Measurements from ENCODE around the gene ZFR. TPM values are rescaled to one million over a fixed set of nuclear protein-coding genes. Genes with fewer than 3 reads are reported as not detected.
"Not testable (repeated sequence)": the region's sequence is repeated elsewhere in the genome, so short reads cannot be mapped to it uniquely, and the experiment has no call there.

ZFR gene
- total RNA-seq, 1 experiment from 2014 or later = 109 TPM

- ChIA-PET CTCF (interaction anchor here (1.3 kb wide), 1 partner anchor 266 kb away, joined by 4 read pairs; no protein-coding TSS in a partner anchor), POLR2A (no interaction called here)
- no peak for TF ChIP-seq CTCF (IDR thresholded peaks at IDR 0.05; ENCODE audit: unreplicated experiment)
- H3K4me3 Mint-ChIP-seq (ENCODE audit: unreplicated experiment) = no peak overlapping the region
- DNase-seq (ENCODE audit: unreplicated experiment) = no peak
- no peaks in the 10 kb centered on the region for H3K36me3 Mint-ChIP-seq (ENCODE audit: insufficient read depth, unreplicated experiment)
- intact Hi-C loops (cut with micrococcal nuclease) = no loop called here
- no peaks in the 10 kb centered on the region for H3K4me1 Mint-ChIP-seq (ENCODE audit: insufficient read depth, unreplicated experiment)
- no peaks in the 10 kb centered on the region for H3K9me3 Mint-ChIP-seq (ENCODE audit: unreplicated experiment)
- H3K27ac Mint-ChIP-seq (ENCODE audit: low read depth, unreplicated experiment) = no peak overlapping the region
- H3K27me3 Mint-ChIP-seq (ENCODE audit: insufficient read depth, unreplicated experiment) = no peaks in the 10 kb centered on the region
- no TSS peak for BruUV-seq (replicated peaks)
These were observed 120.8 kb downstream of the ZFR start for GRCh38 chr5:32323741-32324140.

- ChIA-PET POLR2A (no interaction called here), CTCF (no interaction called here)
- no peaks in the 10 kb centered on the region for H3K36me3 Mint-ChIP-seq (ENCODE audit: insufficient read depth, unreplicated experiment)
These were observed 121.7 kb downstream of the ZFR start for GRCh38 chr5:32322882-32323281.

GRCh38 chr5:32321787-32322186, 122.8 kb downstream of the ZFR start:
- H3K9me3 Mint-ChIP-seq (ENCODE audit: unreplicated experiment); POLR2A ChIA-PET; BruUV-seq (replicated peaks); H3K4me3 Mint-ChIP-seq (ENCODE audit: unreplicated experiment); H3K4me1 Mint-ChIP-seq (ENCODE audit: insufficient read depth, unreplicated experiment); H3K27ac Mint-ChIP-seq (ENCODE audit: low read depth, unreplicated experiment); DNase-seq (ENCODE audit: unreplicated experiment); H3K36me3 Mint-ChIP-seq (ENCODE audit: insufficient read depth, unreplicated experiment); intact Hi-C loops (cut with micrococcal nuclease); H3K27me3 Mint-ChIP-seq (ENCODE audit: insufficient read depth, unreplicated experiment): not testable (repeated sequence)
- CTCF ChIA-PET = interaction anchor here (4.5 kb wide), 1 partner anchor 8 kb away, joined by 26 read pairs; no protein-coding TSS in a partner anchor

More at GRCh38 chr5:32322882-32323281, 121.7 kb downstream of the ZFR start:
- H3K9me3 Mint-ChIP-seq (ENCODE audit: unreplicated experiment) = no peaks in the 10 kb centered on the region
- no peak overlapping the region for H3K4me3 Mint-ChIP-seq (ENCODE audit: unreplicated experiment)
- BruUV-seq (replicated peaks) = no TSS peak
- intact Hi-C loops (cut with micrococcal nuclease) = no loop called here
- H3K27ac Mint-ChIP-seq (ENCODE audit: low read depth, unreplicated experiment) = no peak overlapping the region
- H3K27me3 Mint-ChIP-seq (ENCODE audit: insufficient read depth, unreplicated experiment) = no peaks in the 10 kb centered on the region
- DNase-seq (ENCODE audit: unreplicated experiment) = no peak
- no peak for TF ChIP-seq CTCF (IDR thresholded peaks at IDR 0.05; ENCODE audit: unreplicated experiment)
- no peaks in the 10 kb centered on the region for H3K4me1 Mint-ChIP-seq (ENCODE audit: insufficient read depth, unreplicated experiment)

GRCh38 chr5:32320576-32320975, 124.0 kb downstream of the ZFR start:
- Mint-ChIP-seq H3K4me3 (ENCODE audit: unreplicated experiment) (no peak overlapping the region), H3K27me3 (ENCODE audit: insufficient read depth, unreplicated experiment) (no peaks in the 10 kb centered on the region), H3K4me1 (ENCODE audit: insufficient read depth, unreplicated experiment) (no peaks in the 10 kb centered on the region), H3K36me3 (ENCODE audit: insufficient read depth, unreplicated experiment) (peaks cover 6% of the 10 kb centered on the region), H3K27ac (ENCODE audit: low read depth, unreplicated experiment) (no peak overlapping the region), H3K9me3 (ENCODE audit: unreplicated experiment) (no peaks in the 10 kb centered on the region)
- no TSS peak for BruUV-seq (replicated peaks)
- POLR2A ChIA-PET = no interaction called here
- intact Hi-C loops (cut with micrococcal nuclease) = no loop called here
- TF ChIP-seq CTCF (IDR thresholded peaks at IDR 0.05; ENCODE audit: unreplicated experiment) = no peak
- CTCF ChIA-PET = interaction anchor here (4.5 kb wide), 1 partner anchor 9 kb away, joined by 26 read pairs; no protein-coding TSS in a partner anchor
- DNase-seq (ENCODE audit: unreplicated experiment) = no peak

Measured in MCF 10A (cell line).